NCI-H345 treated with DMSO at 0.1 percent for 48 hours (cell line): ENCODE data around the gene CCL16.
"Not testable (repeated sequence)": the region's sequence is repeated elsewhere in the genome, so short reads cannot be mapped to it uniquely, and the experiment has no call there.

Experiments used
- DNase-seq: peaks from one replicate; lab custom pipeline; 2025; ENCODE audit not compliant: unreplicated experiment; lab: John Stamatoyannopoulos, UW

CCL16 gene

DNA sequence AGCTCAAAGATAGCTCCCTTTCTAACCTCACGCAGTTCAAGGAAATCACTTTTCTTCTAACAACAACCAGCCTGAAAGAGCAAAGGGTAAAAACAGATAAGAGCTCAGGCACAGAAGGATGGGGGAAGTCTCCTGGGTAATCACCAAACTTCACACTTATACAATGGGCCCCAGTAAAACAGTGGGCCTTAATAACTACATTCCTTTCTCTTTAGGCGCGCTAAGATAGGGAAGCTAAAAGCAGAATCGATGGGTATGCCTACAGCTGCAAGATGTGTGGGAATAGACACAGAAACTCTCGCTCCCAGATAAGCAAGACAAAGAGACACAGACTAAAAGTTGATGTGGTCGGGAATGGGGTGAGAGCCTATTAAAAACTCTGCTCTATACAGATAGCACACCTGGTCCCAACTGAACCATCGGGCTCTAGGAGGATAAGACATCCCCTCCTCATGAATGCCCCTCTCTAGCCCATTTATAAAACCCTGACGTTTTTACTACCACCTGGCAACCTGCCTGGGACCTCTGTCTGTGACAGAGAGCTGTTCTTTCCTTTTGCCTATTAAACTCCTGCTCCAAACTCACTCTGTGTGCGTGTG, 38.6 kb downstream of the CCL16 start:
- DNase-seq = no peak

DNA sequence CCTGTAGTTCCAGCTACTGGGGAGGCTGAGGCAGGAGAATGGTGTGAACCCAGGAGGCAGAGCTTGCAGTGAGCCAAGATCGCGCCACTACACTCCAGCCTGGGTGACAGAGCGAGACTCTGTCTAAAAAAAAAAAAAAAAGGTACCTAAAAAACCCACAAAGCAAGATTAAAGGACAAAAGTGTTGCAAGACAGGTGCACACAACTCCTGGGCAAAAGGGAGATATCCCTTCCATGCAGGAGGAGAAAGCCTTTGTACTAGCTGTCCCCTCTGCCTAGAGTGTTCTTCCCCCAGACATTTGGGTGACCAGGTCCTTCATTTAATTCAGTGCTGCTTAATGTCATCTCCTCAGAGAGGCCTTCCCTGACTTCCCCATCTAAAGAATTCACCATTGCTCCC, 42.8 kb downstream of the CCL16 start:
- not testable (repeated sequence) for DNase-seq

DNA sequence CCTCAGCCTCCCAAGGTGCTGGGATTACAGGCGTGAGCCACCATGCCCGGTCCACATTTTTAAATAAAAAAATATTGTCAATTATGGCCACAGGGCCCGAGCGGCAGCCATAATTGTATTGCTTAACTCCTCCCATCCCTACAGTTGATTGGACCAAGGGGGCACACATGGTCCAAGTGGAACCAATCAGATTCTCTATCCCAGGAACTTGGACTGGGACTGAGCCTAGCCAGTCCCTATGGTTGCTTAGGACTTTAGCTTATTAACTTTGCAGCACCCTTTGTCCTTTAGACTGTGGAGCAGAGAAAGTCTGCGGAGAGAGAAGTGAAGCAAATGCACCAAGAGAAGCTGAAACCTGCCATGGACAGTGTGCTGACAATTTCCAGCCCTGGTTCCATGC, 45.2 kb downstream of the CCL16 start:
- DNase-seq = no peak

DNA sequence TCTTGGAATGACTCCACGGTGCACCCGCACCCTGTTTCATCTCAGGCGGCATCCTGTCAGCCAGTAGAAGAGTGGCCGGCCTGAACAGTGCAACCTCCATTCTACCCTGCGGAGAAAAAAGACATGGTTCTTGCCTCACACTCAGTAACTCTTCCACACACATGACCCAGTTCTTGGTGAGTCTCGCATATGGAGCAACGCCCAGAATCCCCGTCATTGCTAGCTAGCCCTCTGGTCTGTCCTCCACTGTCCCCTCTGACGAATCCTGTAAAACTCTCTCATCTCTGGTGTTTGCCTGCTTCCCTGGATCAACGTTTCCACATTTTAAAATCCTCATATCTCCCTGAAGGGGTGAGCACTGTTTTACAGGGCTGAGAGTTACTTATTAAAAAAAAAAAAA, 46.5 kb downstream of the CCL16 start:
- no peak for DNase-seq

DNA sequence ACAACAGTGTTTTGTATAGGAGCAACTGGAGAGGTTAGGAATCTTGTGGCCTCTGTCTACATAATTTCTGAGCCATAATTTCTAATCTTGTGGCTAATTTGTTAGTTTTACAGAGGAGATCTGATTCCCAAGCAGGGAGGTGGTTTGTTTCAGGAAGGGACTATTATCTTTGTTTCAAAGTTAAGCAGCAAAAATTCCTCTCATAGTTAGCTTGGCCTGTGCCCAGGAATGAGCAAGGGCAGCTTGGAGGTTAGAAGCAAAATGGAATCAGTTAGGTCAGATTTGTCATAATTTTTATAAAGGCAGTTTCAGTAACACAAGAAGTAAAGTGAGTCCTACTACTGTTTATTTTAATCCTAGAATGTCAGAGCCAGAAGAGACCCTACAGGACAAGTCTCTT, 48.7 kb downstream of the CCL16 start:
- DNase-seq = no peak

DNA sequence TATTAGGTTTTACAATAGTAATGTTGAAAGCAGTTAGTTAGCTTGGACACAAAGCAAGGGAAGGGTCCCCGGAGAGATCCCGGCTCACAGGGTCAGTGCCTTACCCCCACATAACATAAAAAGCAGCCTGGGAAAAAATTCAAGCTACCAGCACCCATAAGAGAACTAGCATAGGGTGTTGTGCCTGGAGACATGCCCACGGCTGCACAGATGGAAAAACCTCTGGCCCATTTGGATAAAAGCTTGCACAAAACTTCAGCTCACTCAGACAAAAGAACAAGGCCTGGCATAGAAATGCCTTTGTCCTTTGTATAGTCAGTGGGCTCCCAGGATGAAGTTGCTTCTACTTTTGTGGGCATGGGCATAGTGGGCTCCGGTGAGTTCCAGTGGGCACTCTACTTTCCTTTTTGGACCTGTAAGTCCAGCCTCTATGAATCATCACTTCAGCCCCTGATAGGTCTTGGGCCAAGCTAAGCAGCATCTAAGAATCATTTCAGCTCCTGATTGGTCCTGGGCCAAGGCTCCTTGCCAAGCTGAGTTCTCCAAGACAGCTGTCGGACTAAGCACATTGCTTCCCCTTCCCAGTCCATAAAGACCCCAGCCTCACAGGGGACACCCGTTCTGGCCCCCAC, 49.4 kb downstream of the CCL16 start:
- DNase-seq = no peak

DNA sequence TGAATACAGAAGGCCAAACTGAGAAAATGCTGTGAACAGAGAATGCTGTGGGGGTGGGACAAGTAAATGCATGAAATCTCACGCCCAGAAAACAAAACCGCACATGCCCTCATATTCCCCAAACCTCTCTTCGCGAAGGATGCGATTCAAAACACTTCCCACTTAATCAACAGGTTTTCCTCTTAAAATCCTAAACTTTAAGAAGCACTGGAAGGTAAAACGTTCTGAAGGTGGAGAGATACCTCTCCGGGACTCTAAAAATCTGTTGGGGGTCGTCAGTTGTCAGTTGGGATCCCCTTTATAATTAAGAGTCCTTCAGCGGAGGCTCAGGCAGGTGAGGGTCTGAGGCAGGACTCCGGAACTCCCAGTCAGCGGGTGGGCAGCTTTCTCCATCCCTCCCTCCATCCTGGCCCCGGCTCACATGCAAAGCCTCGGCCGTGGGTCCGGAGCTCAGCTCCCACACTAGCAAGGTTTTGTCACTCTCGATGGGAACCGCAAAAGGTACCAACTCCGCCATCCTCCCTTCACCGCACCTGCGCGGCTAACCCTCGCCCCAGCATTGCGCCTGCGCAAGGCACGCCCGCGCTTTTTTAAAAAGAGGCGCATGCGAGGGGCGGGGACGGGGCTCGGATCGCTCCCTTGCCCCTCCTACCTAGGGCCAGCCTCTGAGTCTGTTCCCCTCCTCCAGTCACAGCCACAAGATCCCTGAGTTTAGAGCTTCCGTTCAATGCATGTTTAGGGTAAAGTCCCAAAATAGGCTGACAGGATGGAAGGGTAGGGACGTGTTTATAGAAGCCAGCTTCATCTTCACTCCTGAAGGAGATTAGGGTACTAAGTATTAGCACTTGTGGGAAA, 50.9 kb downstream of the CCL16 start, which contains the start of gene RDM1:
Gene RDM1 (minus strand): TSS at position 563 of the 855 bp plus-strand sequence. CDS start 46 bp downstream, at position 517.
- peak; percentile 67 for DNase-seq

DNA sequence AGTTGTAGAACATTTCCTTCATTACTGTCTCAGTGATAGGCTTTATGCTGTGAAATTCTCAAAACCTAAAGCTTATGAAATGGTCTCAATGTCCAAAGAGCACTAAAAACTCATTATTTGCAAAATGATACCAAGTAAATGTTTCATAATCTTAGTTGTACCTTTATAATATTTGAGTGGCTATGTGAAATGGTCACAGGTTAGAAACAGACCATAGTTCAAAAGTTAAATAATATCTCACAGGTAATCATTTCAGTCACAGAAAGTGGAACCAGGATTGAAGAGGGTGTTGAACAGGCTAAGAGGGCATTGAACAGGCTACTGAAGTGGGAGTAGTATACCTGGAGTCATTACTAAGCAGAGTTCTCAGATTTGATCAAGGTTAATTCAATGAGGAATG, 53.6 kb downstream of the CCL16 start:
- no peak for DNase-seq
